ENCODE results near the gene FLVCR2.

Gene FLVCR2

GRCh38 chr14:75630695-75631452 is 52.5 kb downstream of the FLVCR2 start:
- DNase-seq (ENCODE audit: low read depth in 2 of 2): no peak

GRCh38 chr14:75631453-75631831 is 53.0 kb downstream of the FLVCR2 start:
- no peak for DNase-seq (ENCODE audit: low read depth in 2 of 2)

GRCh38 chr14:75634848-75635247 is 56.4 kb downstream of the FLVCR2 start:
- no peak for DNase-seq (ENCODE audit: low read depth in 2 of 2)

GRCh38 chr14:75636100-75636692 is 57.8 kb downstream of the FLVCR2 start:
- no peak for DNase-seq (ENCODE audit: low read depth in 2 of 2)

- no peak for DNase-seq (ENCODE audit: low read depth in 2 of 2)
These were observed 62.5 kb downstream of the FLVCR2 start for GRCh38 chr14:75640876-75641275.

GRCh38 chr14:75643985-75644384 is 65.6 kb downstream of the FLVCR2 start:
- no peak for DNase-seq (ENCODE audit: low read depth in 2 of 2)

- DNase-seq (ENCODE audit: low read depth in 2 of 2): no peak
These were observed 66.6 kb downstream of the FLVCR2 start for GRCh38 chr14:75645056-75645455.

- DNase-seq (ENCODE audit: low read depth in 2 of 2): no peak
These were observed 68.3 kb downstream of the FLVCR2 start for GRCh38 chr14:75646762-75647161.

GRCh38 chr14:75647640-75648039 is 69.2 kb downstream of the FLVCR2 start:
- no peak for DNase-seq (ENCODE audit: low read depth in 2 of 2)

GRCh38 chr14:75648066-75648838 is 69.8 kb downstream of the FLVCR2 start:
- no peak for DNase-seq (ENCODE audit: low read depth in 2 of 2)

GRCh38 chr14:75649337-75649736 is 70.9 kb downstream of the FLVCR2 start:
- no peak for DNase-seq (ENCODE audit: low read depth in 2 of 2)

GRCh38 chr14:75649773-75650172 is 71.4 kb downstream of the FLVCR2 start:
- DNase-seq (ENCODE audit: low read depth in 2 of 2): no peak

GRCh38 chr14:75650253-75651058 is 72.0 kb downstream of the FLVCR2 start:
- DNase-seq (ENCODE audit: low read depth in 2 of 2): no peak

- no peak for DNase-seq (ENCODE audit: low read depth in 2 of 2)
These were observed 75.1 kb downstream of the FLVCR2 start for GRCh38 chr14:75653563-75653962.

GRCh38 chr14:75654127-75654732 is 75.8 kb downstream of the FLVCR2 start:
- DNase-seq (ENCODE audit: low read depth in 2 of 2): peak; percentile 58 to 70

GRCh38 chr14:75655235-75655634 is 76.8 kb downstream of the FLVCR2 start:
- no peak for DNase-seq (ENCODE audit: low read depth in 2 of 2)

- no peak for DNase-seq (ENCODE audit: low read depth in 2 of 2)
These were observed 78.9 kb downstream of the FLVCR2 start for GRCh38 chr14:75657331-75657730.

- DNase-seq (ENCODE audit: low read depth in 2 of 2): no peak
These were observed 80.5 kb downstream of the FLVCR2 start for GRCh38 chr14:75658957-75659356.

- no peak for DNase-seq (ENCODE audit: low read depth in 2 of 2)
These were observed 81.8 kb downstream of the FLVCR2 start for GRCh38 chr14:75660238-75660629.

- DNase-seq (ENCODE audit: low read depth in 2 of 2): peak; percentile 89 to 93
These were observed 82.4 kb downstream of the FLVCR2 start, which contains the start of the genes ERG28 and TTLL5 for GRCh38 chr14:75660630-75661498. Gene ERG28 (minus strand): TSS chr14:75660876. CDS start chr14:75657502, 3,374 bp downstream. Gene TTLL5 (plus strand): TSS chr14:75661246. CDS start chr14:75663150, 1,904 bp downstream.

All from stimulated activated CD8-positive, alpha-beta memory T cell treated with anti-CD3 and anti-CD28 coated beads, Interleukin-7, amount 100 ng/mL, for 1 hour (primary cell).